HG02642 (cell line): ENCODE measurements around the gene HEATR1.
"Not testable (repeated sequence)": the region's sequence is repeated elsewhere in the genome, so short reads cannot be mapped to it uniquely, and the experiment has no call there.

Source experiments
- ATAC-seq: cut with Tn5 transposase; IDR thresholded peaks from one replicate; pipeline ENCODE4 v1.9.1; 2021; ENCODE audit warnings: mild to moderate bottlenecking; ENCODE audit not compliant: unreplicated experiment, poor library complexity

The HEATR1 gene

DNA sequence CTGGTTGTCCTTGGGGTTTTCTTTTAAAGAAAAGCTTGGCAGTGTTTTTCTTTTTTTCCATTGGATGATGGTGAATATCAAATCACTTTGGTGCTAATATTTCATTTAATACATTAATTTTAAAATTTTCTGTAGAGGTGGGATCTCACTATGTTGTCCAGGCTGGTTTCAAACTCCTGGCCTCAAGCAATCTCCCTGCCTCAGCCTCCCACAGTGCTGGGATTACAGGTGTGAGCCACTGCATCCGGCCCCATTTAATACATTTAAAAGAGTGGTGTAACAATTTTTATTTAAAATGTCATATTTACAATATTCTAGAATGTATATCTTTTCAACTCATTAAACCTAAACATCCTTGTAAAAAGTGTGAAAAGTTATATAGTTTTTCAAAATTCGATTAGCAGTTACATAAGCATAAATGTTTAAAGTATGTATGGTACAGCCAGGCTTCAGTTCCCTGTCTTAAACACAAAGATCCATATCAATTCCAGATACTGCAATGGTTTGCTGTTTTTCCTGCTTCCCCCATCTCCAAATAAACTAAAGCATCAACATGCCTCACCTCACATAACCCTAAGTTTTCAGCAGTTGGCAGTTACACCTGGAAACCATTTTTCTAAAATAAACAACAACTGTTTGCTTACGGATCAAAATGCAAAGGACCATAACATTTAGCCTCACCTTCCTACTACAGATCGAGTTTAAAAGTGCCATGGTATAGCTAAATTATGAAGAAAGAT lies 89.4 kb downstream of the HEATR1 start:
- no peak for ATAC-seq

DNA sequence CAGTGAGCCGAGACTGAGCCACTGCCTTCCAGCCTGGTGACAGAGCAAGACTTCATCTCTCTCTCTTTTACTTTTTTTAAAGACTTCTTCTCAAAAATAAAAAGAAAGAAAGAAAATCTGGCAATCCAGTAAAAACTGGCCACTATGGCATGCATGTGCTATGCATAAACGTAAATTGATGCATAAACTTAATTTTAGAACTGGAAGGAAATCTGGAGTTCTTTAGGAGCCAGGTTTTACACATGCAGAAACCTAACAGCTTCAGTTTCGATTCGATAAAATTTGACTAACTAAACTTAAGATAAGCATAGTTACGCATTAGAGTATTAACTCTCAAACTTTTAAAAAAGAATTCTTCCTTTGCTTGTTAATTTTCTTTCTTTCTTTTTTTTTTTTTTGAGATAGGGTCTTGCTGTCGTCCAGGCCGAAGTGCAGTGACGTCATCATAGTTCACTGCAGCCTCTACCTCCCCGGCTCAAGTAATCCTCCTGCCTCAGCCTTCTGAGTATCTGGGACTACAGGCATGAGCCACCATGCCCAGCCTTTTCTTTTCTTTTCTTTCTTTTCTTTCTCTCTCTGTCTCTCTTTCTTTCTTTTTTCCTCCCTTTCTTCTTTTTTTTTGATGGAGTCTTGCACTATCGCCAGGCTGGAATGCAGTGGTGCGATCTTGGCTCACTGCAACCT lies 92.4 kb downstream of the HEATR1 start:
- ATAC-seq = no peak

- ATAC-seq = no peak
These were observed 94.5 kb downstream of the HEATR1 start for GRCh38 chr1:236509647-236510401.

- ATAC-seq = no peak
These were observed 95.1 kb downstream of the HEATR1 start for GRCh38 chr1:236509203-236509602.

DNA sequence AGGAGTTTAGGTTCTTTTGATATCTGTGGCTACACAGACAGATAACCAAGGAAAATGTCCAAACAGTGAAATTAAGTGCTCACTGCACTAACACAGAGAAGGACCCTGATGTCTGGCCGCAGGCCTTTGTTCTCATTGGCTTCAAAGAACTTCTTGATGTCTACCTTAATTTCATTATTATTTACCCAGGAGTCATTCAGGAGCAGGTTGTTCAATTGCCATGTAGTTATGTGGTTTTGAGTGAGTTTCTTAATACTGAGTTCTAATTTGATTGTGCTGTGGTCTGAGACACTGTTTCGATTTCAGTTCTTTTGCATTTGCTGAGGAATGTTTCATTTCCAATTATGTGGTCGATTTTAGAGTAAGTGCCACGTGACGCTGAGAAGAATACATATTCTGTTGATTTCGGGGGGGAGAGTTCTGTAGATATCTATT lies 95.7 kb downstream of the HEATR1 start:
- no peak for ATAC-seq

DNA sequence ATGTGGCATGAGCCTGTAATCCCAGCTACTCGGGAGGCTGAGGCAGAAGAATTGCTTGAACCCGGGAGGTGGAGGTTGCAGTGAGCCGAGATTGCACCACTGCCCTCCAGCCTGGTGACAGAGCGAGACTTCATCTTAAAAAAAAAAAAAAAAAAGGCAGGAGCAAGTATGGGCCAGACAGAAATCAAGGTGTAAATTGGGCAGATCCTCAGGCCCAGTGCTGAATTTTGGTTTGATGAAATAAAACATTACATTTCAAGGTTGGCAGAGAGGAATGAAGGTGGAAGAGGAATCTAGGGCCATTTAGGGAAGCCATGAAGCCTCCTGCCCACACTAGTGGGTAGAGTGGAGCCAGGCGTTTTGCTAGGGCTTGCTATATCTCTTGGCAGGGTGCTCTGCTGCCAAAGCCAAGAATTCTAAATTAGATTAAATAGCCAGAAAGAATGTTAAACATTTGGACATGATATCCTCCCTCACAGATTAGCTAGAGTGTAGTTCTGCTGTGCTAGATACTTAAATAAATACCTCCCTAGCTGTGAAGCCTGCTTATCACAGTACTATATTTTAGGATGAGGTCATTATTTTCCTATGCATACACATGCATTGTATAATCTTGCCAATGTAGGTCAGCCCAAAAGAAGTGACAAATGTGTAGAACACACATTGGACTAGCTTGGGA lies 97.2 kb downstream of the HEATR1 start:
- no peak for ATAC-seq

DNA sequence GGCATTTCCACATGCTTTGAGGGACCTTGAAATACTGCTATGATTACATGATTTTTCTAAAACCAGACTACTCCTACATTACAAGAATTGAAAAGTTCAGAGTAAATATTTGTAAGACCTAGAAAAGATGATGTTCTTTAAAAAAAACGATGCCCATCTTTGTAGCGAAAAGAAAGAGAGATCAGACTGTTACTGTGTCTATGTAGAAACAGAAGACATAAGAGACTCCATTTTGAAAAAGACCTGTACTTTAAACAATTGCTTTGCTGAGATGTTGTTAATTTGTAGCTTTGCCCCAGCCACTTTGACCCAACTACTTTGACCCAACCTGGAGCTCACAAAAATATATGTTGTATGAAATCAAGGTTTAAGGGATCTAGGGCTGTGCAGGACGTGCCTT lies 100.0 kb downstream of the HEATR1 start:
- not testable (repeated sequence) for ATAC-seq

GRCh38 chr1:236502972-236503639 lies 101.2 kb downstream of the HEATR1 start:
- ATAC-seq = no peak

DNA sequence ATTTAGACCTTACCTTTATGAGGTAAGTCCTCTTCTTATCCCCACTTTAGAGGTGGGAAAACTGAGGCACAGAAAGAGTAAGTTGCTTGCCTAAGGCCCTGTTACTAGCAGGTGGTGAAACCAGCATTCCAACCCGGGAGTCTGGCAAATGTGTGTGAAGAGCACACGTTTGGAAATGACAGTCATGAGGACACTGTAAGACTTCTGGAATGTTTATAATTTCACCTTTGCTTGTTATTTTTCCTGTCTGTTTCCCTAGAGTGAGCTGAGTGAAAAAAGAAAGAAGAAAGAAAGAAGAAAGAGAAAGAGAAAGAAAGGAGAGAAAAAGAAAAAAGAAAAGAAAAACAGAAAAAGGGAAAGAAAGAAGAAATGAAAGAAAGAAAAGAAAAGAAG lies 101.7 kb downstream of the HEATR1 start:
- no peak for ATAC-seq

- ATAC-seq = no peak
These were observed 103.2 kb downstream of the HEATR1 start for GRCh38 chr1:236501093-236501492.
